OCI-LY3 (cell line): ENCODE measurements around the gene GALNT18.

Source experiments
- H2AFZ ChIP-seq: fragments of 200-600, 300-600 bp; shearing (Covaris generic); 2 replicates; pipeline ENCODE4 v1.6.0; 2014; ENCODE audit warnings: antibody characterized with exemption, low read depth, low read length
- H3K27ac ChIP-seq: fragments of 200-600, 300-600 bp; sonication (generic); 2 replicates; pipeline ENCODE4 v1.5.1; 2014; ENCODE audit warnings: mild to moderate bottlenecking, low read length, moderate library complexity, mixed read lengths
- H3K27me3 ChIP-seq: fragments of 200-600, 300-600 bp; sonication (generic); 2 replicates; pipeline ENCODE4 v1.6.1; 2014; ENCODE audit warnings: low read depth, low read length, mixed read lengths
- H3K36me3 ChIP-seq: fragments of 200-600, 300-600 bp; sonication (generic); replicated peaks from 2 replicates; pipeline ENCODE3; 2014; ENCODE audit warnings: low read depth, low read length, mixed read lengths
- H3K4me1 ChIP-seq: fragments of 300-600, 200-600 bp; sonication (generic); 2 replicates; pipeline ENCODE4 v1.6.1; 2014; ENCODE audit warnings: low read length, mixed read lengths
- H3K4me2 ChIP-seq: fragments of 200-600, 300-600 bp; sonication (generic); 2 replicates; pipeline ENCODE4 v1.6.1; 2014; ENCODE audit warnings: low read length, mixed read lengths
- H3K4me3 ChIP-seq: fragments of 300-600, 200-600 bp; sonication (generic); 2 replicates; pipeline ENCODE4 v1.5.1; 2014; ENCODE audit warnings: antibody characterized with exemption, mild to moderate bottlenecking, low read length, moderate library complexity
- H3K79me2 ChIP-seq: fragments of 300-600, 200-600 bp; shearing (Covaris generic); 2 replicates; pipeline ENCODE4 v1.6.1; 2014; ENCODE audit warnings: mild to moderate bottlenecking, low read length, mixed read lengths
- H3K9ac ChIP-seq: fragments of 300-600, 200-600 bp; shearing (Covaris generic); 2 replicates; pipeline ENCODE4 v1.6.0; 2014; ENCODE audit warnings: mild to moderate bottlenecking, low read length, moderate library complexity
- H3K9me3 ChIP-seq: fragments of 200-600, 300-600 bp; shearing (Covaris generic); 2 replicates; pipeline ENCODE4 v1.6.1; 2014; ENCODE audit warnings: low read length, mixed read lengths; ENCODE audit not compliant: insufficient read depth
- H4K20me1 ChIP-seq: fragments of 200-600, 300-600 bp; sonication (generic); 2 replicates; pipeline ENCODE4 v1.6.1; 2016; ENCODE audit warnings: low read length, mixed read lengths; ENCODE audit not compliant: insufficient read depth
- EZH2phosphoT487 ChIP-seq: fragments of 200-600 bp; shearing (Covaris generic); IDR thresholded peaks from 2 replicates; pipeline ENCODE4 v1.6.1; 2018; ENCODE audit warnings: antibody characterized with exemption, mixed run types, low read depth
- TF ChIP-seq, protein P1 (sequence below): fragments of 200-600, 300-600 bp; sonication (generic); IDR thresholded peaks from 2 replicates; pipeline ENCODE4 v1.5.1; 2014; ENCODE audit warnings: antibody characterized with exemption, low read length, low read depth

Gene GALNT18

DNA sequence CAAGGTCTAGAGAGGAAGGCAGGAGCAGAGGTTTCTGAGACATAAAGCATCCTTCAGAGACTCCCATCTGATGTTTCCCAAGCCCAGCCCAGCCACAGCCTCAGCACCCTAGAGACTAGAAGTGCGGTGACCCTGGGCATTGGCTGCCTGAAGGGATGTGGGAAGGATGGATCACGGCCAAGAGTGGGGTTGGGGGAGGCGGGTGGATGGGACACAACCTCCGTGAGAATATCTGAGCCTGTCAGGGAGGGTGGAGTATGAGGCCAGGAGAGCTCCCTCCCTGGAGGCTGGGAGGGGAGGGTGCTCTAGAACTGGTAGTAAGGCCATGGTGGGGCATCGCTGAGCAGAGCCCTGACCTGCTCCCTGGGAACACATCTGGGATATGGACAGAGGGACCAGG, 340.2 kb downstream of the GALNT18 start:
- no peaks in the 10 kb centered on the region for H3K9me3 ChIP-seq
- no peak overlapping the region for H3K9ac ChIP-seq
- H3K4me2 ChIP-seq = no peak overlapping the region
- no peak overlapping the region for H3K4me3 ChIP-seq
- no peaks in the 10 kb centered on the region for H3K36me3 ChIP-seq
- H3K79me2 ChIP-seq = no peaks in the 10 kb centered on the region
- no peak overlapping the region for H3K27ac ChIP-seq
- H2AFZ ChIP-seq = no peak overlapping the region
- no peaks in the 10 kb centered on the region for H3K27me3 ChIP-seq
- TF ChIP-seq EZH2phosphoT487 = no peak
- TF ChIP-seq, protein P1, sequence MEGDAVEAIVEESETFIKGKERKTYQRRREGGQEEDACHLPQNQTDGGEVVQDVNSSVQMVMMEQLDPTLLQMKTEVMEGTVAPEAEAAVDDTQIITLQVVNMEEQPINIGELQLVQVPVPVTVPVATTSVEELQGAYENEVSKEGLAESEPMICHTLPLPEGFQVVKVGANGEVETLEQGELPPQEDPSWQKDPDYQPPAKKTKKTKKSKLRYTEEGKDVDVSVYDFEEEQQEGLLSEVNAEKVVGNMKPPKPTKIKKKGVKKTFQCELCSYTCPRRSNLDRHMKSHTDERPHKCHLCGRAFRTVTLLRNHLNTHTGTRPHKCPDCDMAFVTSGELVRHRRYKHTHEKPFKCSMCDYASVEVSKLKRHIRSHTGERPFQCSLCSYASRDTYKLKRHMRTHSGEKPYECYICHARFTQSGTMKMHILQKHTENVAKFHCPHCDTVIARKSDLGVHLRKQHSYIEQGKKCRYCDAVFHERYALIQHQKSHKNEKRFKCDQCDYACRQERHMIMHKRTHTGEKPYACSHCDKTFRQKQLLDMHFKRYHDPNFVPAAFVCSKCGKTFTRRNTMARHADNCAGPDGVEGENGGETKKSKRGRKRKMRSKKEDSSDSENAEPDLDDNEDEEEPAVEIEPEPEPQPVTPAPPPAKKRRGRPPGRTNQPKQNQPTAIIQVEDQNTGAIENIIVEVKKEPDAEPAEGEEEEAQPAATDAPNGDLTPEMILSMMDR = no peak
- no peaks in the 10 kb centered on the region for H3K4me1 ChIP-seq
- no peaks in the 10 kb centered on the region for H4K20me1 ChIP-seq

DNA sequence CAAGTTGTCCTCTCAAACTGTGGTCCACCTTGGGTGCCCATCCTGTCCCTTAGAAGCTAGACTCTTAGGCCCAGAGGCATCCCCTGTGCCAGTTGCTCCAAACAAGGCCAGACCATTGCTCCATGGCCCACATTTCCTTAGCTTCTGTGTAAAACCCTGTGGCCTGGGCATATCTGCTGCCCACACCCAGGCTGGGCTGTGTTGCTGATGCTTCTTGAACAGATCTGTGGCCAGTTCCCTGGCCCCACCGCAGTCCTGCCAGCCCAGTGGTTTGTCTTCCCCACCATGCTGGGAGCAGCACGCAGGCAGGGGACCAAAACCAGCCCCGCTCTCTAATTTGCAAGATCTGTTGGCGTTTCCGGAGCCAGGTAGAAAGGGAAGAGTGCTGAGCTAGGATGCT, 341.0 kb downstream of the GALNT18 start:
- H4K20me1 ChIP-seq = no peaks in the 10 kb centered on the region
- H3K36me3 ChIP-seq = no peaks in the 10 kb centered on the region
- H3K27me3 ChIP-seq = no peaks in the 10 kb centered on the region
- H3K27ac ChIP-seq = no peak overlapping the region
- H3K4me2 ChIP-seq = no peak overlapping the region
- H2AFZ ChIP-seq = no peak overlapping the region
- no peak for TF ChIP-seq EZH2phosphoT487
- TF ChIP-seq, protein P1 = no peak
- H3K79me2 ChIP-seq = no peaks in the 10 kb centered on the region
- H3K9me3 ChIP-seq = no peaks in the 10 kb centered on the region
- H3K9ac ChIP-seq = no peak overlapping the region
- H3K4me3 ChIP-seq = no peak overlapping the region
- no peaks in the 10 kb centered on the region for H3K4me1 ChIP-seq

GRCh38 chr11:11279956-11280689, 341.7 kb downstream of the GALNT18 start:
- Histone ChIP-seq H3K4me2 (no peak overlapping the region), H3K27ac (no peak overlapping the region), H2AFZ (no peak overlapping the region), H3K36me3 (no peaks in the 10 kb centered on the region), H3K4me1 (no peaks in the 10 kb centered on the region), H3K4me3 (no peak overlapping the region), H3K9ac (no peak overlapping the region), H3K9me3 (no peaks in the 10 kb centered on the region), H4K20me1 (no peaks in the 10 kb centered on the region), H3K27me3 (no peaks in the 10 kb centered on the region), H3K79me2 (no peaks in the 10 kb centered on the region)
- TF ChIP-seq, protein P1 = no peak
- TF ChIP-seq EZH2phosphoT487 = no peak

GRCh38 chr11:11272254-11272653, 349.6 kb downstream of the GALNT18 start:
- Histone ChIP-seq H3K36me3 (no peaks in the 10 kb centered on the region), H4K20me1 (no peaks in the 10 kb centered on the region), H3K4me1 (no peaks in the 10 kb centered on the region), H3K27me3 (no peaks in the 10 kb centered on the region), H3K4me3 (no peak overlapping the region), H3K9me3 (no peaks in the 10 kb centered on the region), H3K27ac (no peak overlapping the region), H3K79me2 (no peaks in the 10 kb centered on the region), H3K9ac (no peak overlapping the region), H2AFZ (no peak overlapping the region), H3K4me2 (no peak overlapping the region)
- TF ChIP-seq, protein P1 = no peak
- TF ChIP-seq EZH2phosphoT487 = no peak
